Body of pancreas (tissue), 4 donors: Measurements from ENCODE around the gene HTT.

Experiments
- CTCF ChIP-seq, 7 experiments: fragments of 450-650 bp in 4 of 7; fragments of 200-600 bp in 3 of 7; sonication (generic) in 3 of 7; IDR thresholded peaks; one replicate each; pipeline ENCODE4 v1.5.1; 2016 to 2019; ENCODE audit warnings: antibody characterized with exemption in 7 of 7
- POLR2A ChIP-seq, 3 donors: fragments of 450-650 bp; IDR thresholded peaks; one replicate each; pipeline ENCODE4 v1.6.1; 2016; ENCODE audit warnings: antibody characterized with exemption in 3 of 3, mild to moderate bottlenecking in 2 of 3

DNA sequence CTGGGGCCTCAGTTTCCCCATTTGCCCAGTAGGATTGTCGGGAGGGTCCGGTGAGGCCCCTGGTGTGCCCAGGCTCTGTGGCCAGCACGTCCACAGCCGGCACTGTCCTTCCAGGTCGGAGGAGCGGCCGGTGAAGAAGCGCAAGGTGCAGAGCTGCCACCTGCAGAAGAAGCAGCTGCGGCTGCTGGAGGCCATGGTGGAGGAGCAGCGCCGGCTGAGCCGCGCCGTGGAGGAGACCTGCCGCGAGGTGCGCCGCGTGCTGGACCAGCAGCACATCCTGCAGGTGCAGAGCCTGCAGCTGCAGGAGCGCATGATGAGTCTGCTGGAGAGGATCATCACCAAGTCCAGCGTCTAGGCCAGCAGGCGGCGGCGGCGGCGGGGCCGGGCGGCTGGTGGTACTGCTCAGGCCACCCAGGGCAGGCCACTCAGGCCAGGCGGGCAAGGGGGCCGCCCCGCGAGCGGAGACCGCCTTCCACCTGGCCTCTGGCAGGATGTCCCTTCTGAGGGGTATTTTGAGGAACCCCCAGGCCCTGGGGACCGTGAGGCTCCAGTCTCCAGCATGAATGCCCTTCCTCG, 181.2 kb downstream of the HTT start:
- no peak for TF ChIP-seq CTCF (IDR thresholded peaks at IDR 0.05)
- TF ChIP-seq POLR2A (IDR thresholded peaks at IDR 0.05) = no peak
